Gastrocnemius medialis (tissue), 4 donors: ENCODE results near the gene PLCL1.
A peak's percentile ranks its signal among the peaks of the same experiment; 100 is the strongest.

ENCODE experiments used
- CTCF ChIP-seq, 5 experiments: fragments of 450-650 bp in 3 of 5; fragments of 200-600 bp in 2 of 5; sonication (generic) in 2 of 5; IDR thresholded peaks in 4 of 5; conservative IDR thresholded peaks in 1 of 5; 1 replicate in 4 of 5; 2 replicates in 1 of 5; pipeline ENCODE4 v1.5.1; 2016 to 2019; ENCODE audit warnings: antibody characterized with exemption in 5 of 5, mild to moderate bottlenecking in 3 of 5, moderate library complexity in 3 of 5
- POLR2A ChIP-seq, 2 donors: fragments of 450-650 bp; IDR thresholded peaks; one replicate each; pipeline ENCODE4 v1.6.1; 2017; ENCODE audit warnings: antibody characterized with exemption in 2 of 2, mild to moderate bottlenecking in 2 of 2, moderate library complexity in 2 of 2

- TF ChIP-seq CTCF (IDR thresholded peaks at IDR 0.05 in 4 of 5, conservative IDR thresholded peaks at IDR 0.05 in 1 of 5), result peak; percentile 35 to 75 (median 72)
- TF ChIP-seq POLR2A (IDR thresholded peaks at IDR 0.05), result peak; percentile 22 to 35
Observed at GRCh38 chr2:197786010-197786877, 18.1 kb upstream of the PLCL1 start.
